ENCODE measurements around the gene ERH.

GRCh38 chr14:69332782-69333395, 65.2 kb downstream of the ERH start:
- TF ChIP-seq CTCF (conservative IDR thresholded peaks at IDR 0.05), result no peak
- no peak for TF ChIP-seq ZFX (IDR thresholded peaks at IDR 0.05)

Measured in C4-2B (cell line).